HS-27A (cell line): ENCODE results near the gene RNF5.
"Not testable (repeated sequence)": the region's sequence is repeated elsewhere in the genome, so short reads cannot be mapped to it uniquely, and the experiment has no call there.

Experiments used
- DNase-seq: peaks from one replicate; pipeline ENCODE4 v3.0.0-alpha.2; 2012; ENCODE audit warnings: low read depth, missing footprints

RNF5 gene

GRCh38 chr6:32210191-32210601 lies 32.0 kb downstream of the RNF5 start:
- no peak for DNase-seq

DNA sequence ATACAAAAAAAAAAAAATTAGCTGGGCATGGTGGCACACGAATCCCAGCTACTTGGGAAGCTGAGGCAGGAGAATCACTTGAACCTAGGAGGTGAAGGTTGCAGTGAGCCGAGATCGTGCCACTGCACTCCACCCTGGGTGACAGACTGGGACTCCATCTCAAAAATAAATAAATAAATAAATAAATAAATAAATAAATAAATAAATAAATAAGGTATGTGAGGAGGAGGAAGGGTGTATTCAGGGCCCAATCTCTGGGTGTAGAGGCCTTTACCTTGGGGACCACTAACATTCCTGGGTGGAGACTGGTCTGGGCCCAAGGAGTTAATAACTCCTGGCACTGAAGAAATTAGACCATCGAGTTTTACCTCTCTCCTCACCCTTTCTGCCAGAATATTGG lies 33.2 kb downstream of the RNF5 start:
- DNase-seq: not testable (repeated sequence)

DNA sequence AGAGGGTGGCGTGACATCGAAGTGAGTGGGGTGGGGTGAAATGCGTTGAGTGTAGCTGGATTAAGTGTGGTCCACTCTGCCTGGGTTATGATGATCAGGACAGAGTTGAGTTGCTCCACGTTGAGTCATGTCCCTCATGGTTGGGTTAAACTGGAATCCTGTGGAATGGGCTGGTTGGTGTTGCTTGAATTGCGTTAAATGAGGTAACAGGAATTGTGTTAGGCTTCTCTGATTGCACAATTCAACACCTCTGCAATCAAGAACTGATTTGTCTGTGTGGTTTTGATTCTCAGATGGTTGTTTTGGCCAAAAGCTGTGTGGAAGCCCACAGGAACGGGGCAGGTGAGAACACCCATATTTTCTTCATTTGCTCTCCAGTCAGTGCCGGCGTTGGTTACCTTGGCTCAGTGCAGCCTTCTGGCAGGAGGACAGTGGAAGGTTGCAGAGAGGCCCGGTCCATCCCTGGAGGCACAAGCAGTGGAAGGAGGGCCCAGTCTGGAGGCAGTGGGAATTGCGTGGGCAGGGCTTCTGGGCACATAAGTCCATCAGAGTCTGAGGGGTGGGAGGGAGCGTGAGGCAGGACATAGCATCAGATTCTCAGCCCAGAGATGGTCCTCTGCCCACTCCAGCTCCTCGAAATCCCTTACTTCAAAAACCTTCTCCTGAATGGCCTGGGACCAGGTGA lies 34.0 kb downstream of the RNF5 start:
- no peak for DNase-seq

DNA sequence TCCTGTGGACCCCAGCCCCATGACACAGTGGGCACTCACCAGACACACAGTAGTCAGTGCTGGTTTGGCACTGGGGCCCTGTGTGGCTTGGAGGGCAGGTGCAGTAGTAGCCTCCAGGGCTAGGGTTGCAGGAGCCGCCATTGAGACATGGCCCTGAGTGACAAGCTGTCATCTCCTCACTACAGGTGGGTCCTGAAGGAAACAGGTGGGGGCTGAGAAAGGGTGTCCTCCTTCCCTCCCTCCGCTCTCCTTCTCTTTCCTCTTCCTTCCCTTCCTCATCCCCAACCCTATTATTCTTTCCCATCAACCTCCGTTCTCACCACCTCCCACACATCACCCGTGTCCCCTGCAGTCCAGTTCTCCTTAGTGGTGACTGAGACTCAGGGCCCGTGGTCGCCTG lies 35.4 kb downstream of the RNF5 start:
- no peak for DNase-seq

DNA sequence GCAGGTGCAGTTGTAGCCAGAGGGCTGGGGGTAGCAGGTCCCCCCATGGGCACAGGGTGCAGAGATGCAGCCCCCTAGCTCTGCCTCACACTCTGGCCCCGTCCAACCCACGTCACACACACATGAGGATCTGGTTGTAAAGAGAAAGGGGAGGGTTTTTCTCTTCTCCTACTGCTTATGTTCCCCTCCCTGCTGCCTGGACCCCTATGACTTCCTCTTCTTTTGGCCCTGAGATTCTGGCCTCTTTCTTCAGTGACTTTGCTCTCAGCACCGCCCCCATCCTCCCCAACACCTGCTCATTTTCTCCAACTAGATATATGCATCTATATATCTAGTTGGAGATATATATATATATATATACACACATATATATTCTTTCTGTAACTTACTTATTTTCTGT lies 35.9 kb downstream of the RNF5 start:
- DNase-seq: no peak

GRCh38 chr6:32215617-32216016 lies 37.4 kb downstream of the RNF5 start:
- no peak for DNase-seq

DNA sequence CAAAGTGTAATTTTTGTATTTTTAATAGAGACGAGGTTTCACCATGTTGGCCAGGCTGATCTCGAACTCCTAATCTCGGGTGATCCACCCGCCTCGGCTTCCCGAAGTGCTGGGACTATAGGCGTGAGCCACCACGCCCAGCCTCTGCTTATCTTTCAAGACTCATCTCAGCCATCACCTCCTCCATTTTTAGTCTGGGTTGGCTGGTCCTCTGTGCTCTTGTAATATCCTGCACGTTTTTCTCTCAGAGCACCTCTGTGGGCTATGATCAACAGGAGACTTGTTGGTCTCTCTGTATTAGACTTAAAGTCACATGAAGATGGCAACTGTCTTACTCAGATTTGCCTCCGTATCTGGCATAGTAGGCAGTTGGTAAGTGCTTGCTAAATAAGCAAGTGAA lies 38.1 kb downstream of the RNF5 start:
- no peak for DNase-seq

GRCh38 chr6:32216998-32217397 lies 38.8 kb downstream of the RNF5 start:
- DNase-seq: no peak

GRCh38 chr6:32218167-32218566 lies 40.0 kb downstream of the RNF5 start:
- no peak for DNase-seq

DNA sequence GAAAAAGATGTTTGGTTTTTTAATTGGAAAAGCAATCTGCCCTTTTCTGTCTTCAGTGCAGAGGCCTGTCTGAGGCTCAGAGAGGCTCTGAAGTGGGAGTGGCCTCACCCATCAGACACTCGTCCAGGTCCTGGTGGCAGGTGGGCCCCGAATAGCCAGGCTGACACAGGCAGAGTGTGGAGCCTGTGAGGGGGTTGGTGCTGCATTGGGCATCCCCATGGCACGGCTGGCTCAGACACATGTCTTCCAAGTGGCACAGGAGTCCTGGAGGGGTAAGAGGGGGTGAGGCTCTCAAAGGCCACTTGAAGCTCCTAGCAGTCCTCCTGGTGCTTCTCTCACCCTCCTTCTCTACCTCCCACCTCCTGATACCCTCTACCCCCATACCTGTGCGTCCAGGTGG lies 41.8 kb downstream of the RNF5 start:
- DNase-seq: no peak

GRCh38 chr6:32222333-32223230 lies 44.4 kb downstream of the RNF5 start:
- DNase-seq: no peak

DNA sequence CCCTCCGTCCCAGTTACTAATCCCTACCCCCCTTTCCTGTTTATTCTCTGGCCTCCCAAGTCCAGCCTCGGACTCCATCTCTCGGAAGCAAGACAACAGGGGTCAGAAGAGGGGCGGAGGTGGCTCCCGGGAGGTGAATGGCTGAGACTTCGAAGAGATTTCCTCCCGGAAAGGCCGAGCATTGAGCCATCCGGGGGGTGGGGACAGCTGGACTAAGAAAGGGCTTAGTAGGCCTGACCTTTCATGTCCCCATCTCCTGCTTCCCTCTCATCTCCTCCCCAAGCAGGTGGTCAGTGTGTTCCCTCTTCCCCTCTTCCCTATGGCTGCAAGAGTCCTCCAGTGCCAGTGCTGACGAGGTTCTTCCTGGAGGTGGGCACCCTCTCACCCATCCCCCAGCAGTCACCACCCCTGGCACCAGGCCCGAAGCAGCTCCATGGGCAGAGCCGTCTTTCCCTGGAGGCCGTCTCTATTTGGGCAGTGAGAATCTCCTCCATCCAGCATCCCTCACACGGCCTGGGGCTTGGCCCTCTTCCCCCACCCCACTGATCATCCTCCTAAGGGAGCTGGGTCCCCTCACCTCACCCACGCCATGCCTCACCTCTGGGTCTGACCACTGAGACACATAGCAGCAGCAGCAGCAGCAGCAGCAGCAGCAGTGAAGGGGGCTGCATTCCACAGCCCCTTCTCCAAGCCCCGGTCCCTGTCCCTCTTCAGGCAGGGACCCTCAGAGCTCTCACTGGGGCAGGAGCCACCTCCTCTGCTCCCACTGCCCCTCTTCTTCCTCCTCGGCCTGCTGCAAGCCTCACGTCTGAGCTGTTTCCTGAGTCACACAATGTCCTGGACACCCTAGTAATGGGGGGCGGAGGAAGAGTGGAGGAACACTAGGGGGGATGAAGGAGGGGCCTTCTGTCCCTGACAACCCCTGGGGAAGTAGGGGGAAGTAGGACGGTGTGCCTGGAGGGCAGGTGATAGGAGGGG lies 45.3 kb downstream of the RNF5 start, which contains the start of gene NOTCH4:
TSS of gene NOTCH4 (minus strand) at position 810 of the 978 bp plus-strand sequence. CDS start at position 671, 139 bp downstream.
- DNase-seq: no peak

GRCh38 chr6:32224696-32225095 lies 46.5 kb downstream of the RNF5 start:
- no peak for DNase-seq

GRCh38 chr6:32226434-32226833 lies 48.2 kb downstream of the RNF5 start:
- DNase-seq: no peak
